Spleen (tissue), 11 donors: ENCODE measurements around the gene DOCK9. TPM values are rescaled to one million over a fixed set of nuclear protein-coding genes. Genes with fewer than 3 reads are reported as not detected.

Experiments
- DNase-seq: peaks from one replicate; pipeline ENCODE4 v3.0.0-alpha.2; 2020
- H3K27ac ChIP-seq, 8 donors: fragments of 200-600 bp; sonication (generic) in 7 of 8; 1 replicate in 4 of 8; 2 replicates in 4 of 8; pipeline versions ENCODE4 v1.5.0 to v1.8.0; 2016 to 2021; ENCODE audit warnings: inconsistent platforms in 4 of 8, mild to moderate bottlenecking in 4 of 8, moderate library complexity in 1 of 8
- H3K27me3 ChIP-seq, 7 donors: fragments of 200-600 bp; sonication (generic) in 6 of 7; replicated peaks in 1 of 7; 1 replicate in 4 of 7; 2 replicates in 3 of 7; pipeline versions ENCODE4 v1.5.0 to v1.8.0; 2016 to 2021; ENCODE audit warnings: inconsistent platforms in 3 of 7, mild to moderate bottlenecking in 1 of 7
- H3K36me3 ChIP-seq, 6 donors: fragments of 200-600 bp; sonication (generic) in 5 of 6; 1 replicate in 4 of 6; 2 replicates in 2 of 6; pipeline versions ENCODE4 v1.5.0 to v1.8.0; 2016 to 2021; ENCODE audit warnings: inconsistent platforms in 2 of 6
- H3K4me1 ChIP-seq, 6 donors: fragments of 200-600 bp; sonication (generic) in 5 of 6; 1 replicate in 3 of 6; 2 replicates in 3 of 6; pipeline versions ENCODE4 v1.5.0 to v1.8.0; 2016 to 2021; ENCODE audit warnings: inconsistent platforms in 3 of 6
- H3K4me3 ChIP-seq, 8 donors: fragments of 200-600 bp; sonication (generic) in 7 of 8; 1 replicate in 4 of 8; 2 replicates in 4 of 8; pipeline versions ENCODE4 v1.5.0 to v1.8.0; 2016 to 2021; ENCODE audit warnings: inconsistent platforms in 4 of 8, mild to moderate bottlenecking in 4 of 8, moderate library complexity in 2 of 8
- H3K9me3 ChIP-seq, 8 donors: fragments of 200-600 bp; sonication (generic) in 7 of 8; 1 replicate in 4 of 8; 2 replicates in 4 of 8; pipeline versions ENCODE4 v1.5.0 to v1.8.0; 2016 to 2021; ENCODE audit warnings: inconsistent platforms in 4 of 8
- POLR2A ChIP-seq, 3 donors: fragments of 450-650 bp; IDR thresholded peaks; one replicate each; pipeline ENCODE4 v1.5.1; 2017; ENCODE audit warnings: antibody characterized with exemption in 3 of 3, mild to moderate bottlenecking in 1 of 3
- POLR2AphosphoS5 ChIP-seq, 3 donors: sonication (generic); formaldehyde crosslinking; IDR thresholded peaks; one replicate each; pipeline ENCODE4 v1.5.1; 2017; ENCODE audit warnings: antibody characterized with exemption in 3 of 3
- WGBS, 5 donors: extraction: QIAGEN DNeasy Blood & Tissue Kit in 3 of 5; methylation state at CpG; one replicate each; pipeline versions ENCODE4 v1.1.5 to v1.1.7; 2013 to 2018; 5-methylcytosine and 5-hydroxymethylcytosine counted together
- intact Hi-C: fragments of 100-400 bp; cut with DNase I; formaldehyde crosslinking; loops from one replicate; pipeline ENCODE4 v1.15.0; 2023; ENCODE audit warnings: low total_unique reads
- polyA plus RNA-seq, 3 donors: library from polyadenylated mRNA; stranded (reverse); fragments of 200-250 nt; gene quantifications; one replicate each; pipeline ENCODE4 v1.2.1, GENCODE V29; 2013
- total RNA-seq, 7 donors: library from RNA; depleted of rRNA in 3 of 7; stranded (reverse); fragments of >200 nt in 3 of 7; fragmentation: NEBNext Ultra II Directional in 4 of 7; extraction: Animal tissue kit (Norgen Biotek cat#: 25700) in 4 of 7; gene quantifications; one replicate each; pipeline versions ENCODE4 v1.1.0 to v1.2.1, GENCODE V29; 2016 to 2021
- TF ChIP-seq, protein P1 (sequence below), 11 experiments: fragments of 200-600 bp in 7 of 11; fragments of 450-650 bp in 4 of 11; sonication (generic) in 4 of 11; IDR thresholded peaks in 8 of 11; conservative IDR thresholded peaks in 3 of 11; 1 replicate in 7 of 11; 2 replicates in 4 of 11; pipeline versions ENCODE4 v1.4.0 to v1.8.0; 2016 to 2021; ENCODE audit warnings: antibody characterized with exemption in 11 of 11, inconsistent platforms in 4 of 11, mild to moderate bottlenecking in 1 of 11
- donor health status: healthy with polysubstance abuse.
- donor health status: DM: no; HTN: no; CAD: no; lungs with moderate emphysema.
- donor health status: DM: no; HTN: no; CAD: no.
- donor health status: Bipolar disorder and iron deficiency.
- donor health status: healthy.
- donor health status: DM: no; HTN: no; CAD: no.
- donor health status: DM: yes; HTN: yes; CAD: no.

DOCK9 gene
- total and polyA plus RNA-seq, 10 donors: 6.9 to 53.3 (median 47.6) TPM

DNA sequence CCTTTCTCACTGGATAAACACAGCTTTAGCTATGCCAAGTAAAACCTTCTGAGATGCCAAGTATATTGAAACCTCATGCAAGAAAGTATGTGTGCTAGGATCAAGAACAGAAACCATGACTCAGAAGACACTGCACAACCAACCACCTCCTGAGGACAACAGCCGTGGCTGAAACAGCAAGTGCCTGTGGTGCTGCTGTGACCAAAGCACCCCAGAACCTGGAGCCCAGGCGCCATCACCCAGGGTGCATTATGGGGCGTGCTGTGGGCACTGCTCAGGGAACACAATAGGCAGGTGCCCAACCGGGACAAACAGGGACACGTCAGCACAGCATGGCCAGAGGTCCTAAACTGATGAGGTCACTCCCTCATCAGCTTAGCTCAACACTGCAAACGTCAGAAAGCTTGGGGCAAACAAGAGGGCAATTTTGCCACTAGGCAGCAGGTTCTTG, 124.1 kb downstream of the DOCK9 start:
- DNase-seq: no peak
- no peaks in the 10 kb centered on the region for H3K4me1 ChIP-seq
- intact Hi-C loops: no loop called here
- no peak overlapping the region for H3K4me3 ChIP-seq
- no peak overlapping the region for H3K27ac ChIP-seq
- no peaks in the 10 kb centered on the region for H3K27me3 ChIP-seq
- H3K9me3 ChIP-seq: no peaks in the 10 kb centered on the region
- peaks cover 0 to 80% (median 11%) of the 10 kb centered on the region in 6 donors for H3K36me3 ChIP-seq
- WGBS, 5 donors: 55 to 81% (median 79%) methylated on average over 4 to 6 of the region's 6 CpGs
- TF ChIP-seq, protein P1, sequence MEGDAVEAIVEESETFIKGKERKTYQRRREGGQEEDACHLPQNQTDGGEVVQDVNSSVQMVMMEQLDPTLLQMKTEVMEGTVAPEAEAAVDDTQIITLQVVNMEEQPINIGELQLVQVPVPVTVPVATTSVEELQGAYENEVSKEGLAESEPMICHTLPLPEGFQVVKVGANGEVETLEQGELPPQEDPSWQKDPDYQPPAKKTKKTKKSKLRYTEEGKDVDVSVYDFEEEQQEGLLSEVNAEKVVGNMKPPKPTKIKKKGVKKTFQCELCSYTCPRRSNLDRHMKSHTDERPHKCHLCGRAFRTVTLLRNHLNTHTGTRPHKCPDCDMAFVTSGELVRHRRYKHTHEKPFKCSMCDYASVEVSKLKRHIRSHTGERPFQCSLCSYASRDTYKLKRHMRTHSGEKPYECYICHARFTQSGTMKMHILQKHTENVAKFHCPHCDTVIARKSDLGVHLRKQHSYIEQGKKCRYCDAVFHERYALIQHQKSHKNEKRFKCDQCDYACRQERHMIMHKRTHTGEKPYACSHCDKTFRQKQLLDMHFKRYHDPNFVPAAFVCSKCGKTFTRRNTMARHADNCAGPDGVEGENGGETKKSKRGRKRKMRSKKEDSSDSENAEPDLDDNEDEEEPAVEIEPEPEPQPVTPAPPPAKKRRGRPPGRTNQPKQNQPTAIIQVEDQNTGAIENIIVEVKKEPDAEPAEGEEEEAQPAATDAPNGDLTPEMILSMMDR (IDR thresholded peaks at IDR 0.05 in 8 of 11, conservative IDR thresholded peaks at IDR 0.05 in 3 of 11): no peak
- no peak for TF ChIP-seq POLR2A (IDR thresholded peaks at IDR 0.05)
- TF ChIP-seq POLR2AphosphoS5 (IDR thresholded peaks at IDR 0.05): no peak

DNA sequence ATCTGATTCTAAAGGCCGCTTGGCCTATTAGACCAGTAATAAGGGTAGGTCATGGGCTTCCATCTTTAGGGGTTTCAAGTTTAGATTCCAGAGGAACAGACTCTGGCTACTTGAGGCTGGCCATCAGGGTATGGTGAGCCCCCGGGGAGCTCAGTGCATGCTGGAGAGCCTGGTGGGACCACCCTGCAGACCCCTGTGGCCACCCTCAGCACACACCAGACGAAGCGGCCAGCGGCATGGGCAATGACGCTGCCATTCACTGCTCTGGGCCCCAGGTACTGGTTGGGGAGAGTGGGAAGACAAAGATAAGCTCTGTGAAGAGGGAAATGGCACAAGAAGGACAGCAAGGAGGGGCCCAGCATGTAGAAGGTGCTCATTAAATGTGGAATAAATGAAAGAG, 126.6 kb downstream of the DOCK9 start:
- Histone ChIP-seq H3K36me3 (peaks cover 0 to 74% (median 10%) of the 10 kb centered on the region in 6 donors), H3K27me3 (no peaks in the 10 kb centered on the region), H3K9me3 (no peaks in the 10 kb centered on the region), H3K4me1 (no peaks in the 10 kb centered on the region), H3K4me3 (no peak overlapping the region), H3K27ac (no peak overlapping the region)
- WGBS, 5 donors: 97 to 98% (median 97%) methylated on average over 6 of the region's 6 CpGs
- TF ChIP-seq POLR2AphosphoS5 (IDR thresholded peaks at IDR 0.05): no peak
- TF ChIP-seq, protein P1 (IDR thresholded peaks at IDR 0.05 in 8 of 11, conservative IDR thresholded peaks at IDR 0.05 in 3 of 11): no peak
- TF ChIP-seq POLR2A (IDR thresholded peaks at IDR 0.05): no peak
- no peak for DNase-seq
- intact Hi-C loops: no loop called here

- Histone ChIP-seq H3K4me1 (no peaks in the 10 kb centered on the region), H3K36me3 (peaks cover 0 to 71% (median 13%) of the 10 kb centered on the region in 6 donors), H3K9me3 (no peaks in the 10 kb centered on the region), H3K27ac (no peak overlapping the region), H3K4me3 (no peak overlapping the region), H3K27me3 (no peaks in the 10 kb centered on the region)
- WGBS, 5 donors: 95 to 97% (median 96%) methylated on average over 7 of the region's 7 CpGs
- no peak for TF ChIP-seq POLR2AphosphoS5 (IDR thresholded peaks at IDR 0.05)
- TF ChIP-seq POLR2A (IDR thresholded peaks at IDR 0.05): no peak
- TF ChIP-seq, protein P1 (IDR thresholded peaks at IDR 0.05 in 8 of 11, conservative IDR thresholded peaks at IDR 0.05 in 3 of 11): no peak
- intact Hi-C loops: loop anchor here (10.0 kb wide), 1 partner anchor 186 kb away; no protein-coding TSS in a partner anchor
- no peak for DNase-seq
Measured at GRCh38 chr13:98848746-98849145, 129.1 kb downstream of the DOCK9 start.

- H3K27me3 ChIP-seq: no peaks in the 10 kb centered on the region
- intact Hi-C loops: loop anchor here (10.0 kb wide), 1 partner anchor 187 kb away; no protein-coding TSS in a partner anchor
- no peaks in the 10 kb centered on the region for H3K9me3 ChIP-seq
- H3K27ac ChIP-seq: no peak overlapping the region
- WGBS, 5 donors: 70 to 82% (median 78%) methylated on average over 5 of the region's 5 CpGs
- TF ChIP-seq POLR2AphosphoS5 (IDR thresholded peaks at IDR 0.05) (no peak), POLR2A (IDR thresholded peaks at IDR 0.05) (no peak)
- TF ChIP-seq, protein P1 (IDR thresholded peaks at IDR 0.05 in 8 of 11, conservative IDR thresholded peaks at IDR 0.05 in 3 of 11): no peak
- no peak overlapping the region for H3K4me3 ChIP-seq
- peaks cover 0 to 61% (median 13%) of the 10 kb centered on the region in 6 donors for H3K36me3 ChIP-seq
- no peak for DNase-seq
- no peaks in the 10 kb centered on the region for H3K4me1 ChIP-seq
Measured at GRCh38 chr13:98847780-98848179, 130.1 kb downstream of the DOCK9 start.
